Heart left ventricle (tissue), 16 donors: ENCODE measurements around the gene OR9Q1. TPM values are rescaled to one million over a fixed set of nuclear protein-coding genes. Genes with fewer than 3 reads are reported as not detected.

Experiments
- ATAC-seq, 4 donors: fragments of 200-7000 bp; cut with Tn5 transposase; one replicate each; pipeline ENCODE4 v1.9.1; 2020 to 2022; ENCODE audit warnings: moderate library complexity in 4 of 4, mild to moderate bottlenecking in 3 of 4, moderate number of reproducible peaks in 1 of 4
- DNase-seq, 5 donors: peaks; one replicate each; pipeline ENCODE4 v3.0.0-alpha.2; 2020
- H3K27ac ChIP-seq, 12 donors: fragments of 200-600 bp; sonication (generic) in 4 of 12; one replicate each; pipeline versions ENCODE4 v1.5.0 to v1.8.0; 2016 to 2022; ENCODE audit warnings: mild to moderate bottlenecking in 2 of 12
- H3K27me3 ChIP-seq, 9 donors: fragments of 200-600 bp; sonication (generic) in 2 of 9; one replicate each; pipeline versions ENCODE4 v1.5.1 to v1.8.0; 2016 to 2022; ENCODE audit warnings: mild to moderate bottlenecking in 3 of 9
- H3K36me3 ChIP-seq, 9 donors: fragments of 200-600 bp; sonication (generic) in 2 of 9; one replicate each; pipeline versions ENCODE4 v1.5.0 to v1.8.0; 2018 to 2022; ENCODE audit warnings: mild to moderate bottlenecking in 2 of 9
- H3K4me1 ChIP-seq, 12 donors: fragments of 200-600 bp; sonication (generic) in 4 of 12; one replicate each; pipeline versions ENCODE4 v1.5.0 to v1.8.0; 2016 to 2022; ENCODE audit warnings: mild to moderate bottlenecking in 3 of 12
- H3K4me3 ChIP-seq, 12 donors: fragments of 200-600 bp; sonication (generic) in 4 of 12; one replicate each; pipeline versions ENCODE4 v1.5.0 to v1.8.0; 2017 to 2022; ENCODE audit warnings: mild to moderate bottlenecking in 9 of 12, moderate library complexity in 4 of 12
- H3K9me3 ChIP-seq, 12 donors: fragments of 200-600 bp; sonication (generic) in 4 of 12; one replicate each; pipeline versions ENCODE4 v1.5.0 to v1.8.0; 2016 to 2022; ENCODE audit warnings: mild to moderate bottlenecking in 1 of 12
- CTCF ChIP-seq, 12 donors: fragments of 200-600 bp; sonication (generic) in 4 of 12; IDR thresholded peaks; one replicate each; pipeline versions ENCODE4 v1.5.0 to v1.8.0; 2018 to 2022; ENCODE audit warnings: antibody characterized with exemption in 12 of 12, mild to moderate bottlenecking in 5 of 12
- POLR2A ChIP-seq, 2 donors: fragments of 450-650 bp; IDR thresholded peaks; one replicate each; pipeline ENCODE4 v1.6.1; 2017; ENCODE audit warnings: antibody characterized with exemption in 2 of 2, mild to moderate bottlenecking in 2 of 2, moderate library complexity in 2 of 2
- WGBS, 4 donors: extraction: QIAGEN DNeasy Blood & Tissue Kit in 2 of 4; methylation state at CpG; one replicate each; pipeline versions ENCODE4 v1.1.5 to v1.1.7; 2013 to 2018; 5-methylcytosine and 5-hydroxymethylcytosine counted together
- intact Hi-C, 10 donors: fragments of 100-400 bp; cut with DNase I; formaldehyde crosslinking; loops; one replicate each; pipeline versions ENCODE4 v1.11.1 to v1.14.2; 2022
- polyA plus RNA-seq, 2 donors: library from polyadenylated mRNA; stranded (reverse); fragments of 200-250 nt; gene quantifications; one replicate each; pipeline ENCODE4 v1.2.3, GENCODE V29; 2013
- total RNA-seq, 9 donors: library from RNA; depleted of rRNA in 2 of 9; stranded (reverse); fragments of >200 nt in 2 of 9; fragmentation: NEBNext Ultra II Directional in 3 of 9; extraction: Animal tissue kit (Norgen Biotek cat#: 25700) in 3 of 9; gene quantifications; one replicate each; pipeline versions ENCODE4 v1.1.0 to v1.2.4, GENCODE V29; 2016 to 2023
- donor health status: ischemic (EF 13 %, LVEDD 7.1; RV severe dilation, severe dysfunction).
- donor health status: healthy with polysubstance abuse.
- donor health status: DM: no; HTN: yes; CAD: no.
- donor health status: DM: no; HTN: no; CAD: no.
- donor health status: ischemic (EF 25% LVEDD 6.9; RV normal size, moderate dysfunction).
- donor health status: ischemic (EF 25% LVEDD 5.7; RV mildly dilated, moderate dysfunction).
- donor health status: healthy.
- donor health status: DM: yes; HTN: yes; CAD: no.
- donor health status: ischemic (EF 35%, LVEDD 5.7; RV mildly dilated, moderate dysfunction).
- donor health status: nonischemic (EF 11% LVEDD 7.7; RV severe dilation, severe dysfunction).
- donor health status: DM: yes; HTN: yes; CAD: no.
- donor health status: PGD.
- donor health status: ischemic (EF 29% LVEDD 5.4; RV normal size, mild dysfunction).
- donor health status: nonischemic (EF 23%, LVEDD 6.1; RV moderate dilation, normal function).

Gene OR9Q1
- total and polyA plus RNA-seq, 11 donors: not detected

- 96 to 98% (median 97%) methylated on average over 3 of the region's 3 CpGs for WGBS, 4 donors
- Histone ChIP-seq H3K4me1 (peaks cover 0 to 10% (median 0%) of the 10 kb centered on the region in 12 donors), H3K27me3 (no peaks in the 10 kb centered on the region), H3K4me3 (no peak overlapping the region), H3K36me3 (no peaks in the 10 kb centered on the region), H3K9me3 (no peaks in the 10 kb centered on the region), H3K27ac (no peak overlapping the region)
- DNase-seq: no peak
- ATAC-seq: no peak
- intact Hi-C loops: no loop called here
- TF ChIP-seq CTCF (IDR thresholded peaks at IDR 0.05) (no peak), POLR2A (IDR thresholded peaks at IDR 0.05) (no peak)
Measured at GRCh38 chr11:57978686-57979531, 44.8 kb upstream of the OR9Q1 start.

- Histone ChIP-seq H3K27me3 (no peaks in the 10 kb centered on the region), H3K27ac (no peak overlapping the region), H3K36me3 (no peaks in the 10 kb centered on the region), H3K4me3 (no peak overlapping the region), H3K4me1 (peaks cover 0 to 10% (median 0%) of the 10 kb centered on the region in 12 donors), H3K9me3 (no peaks in the 10 kb centered on the region)
- WGBS, 4 donors: 90 to 100% (median 98%) methylated on average over 1 of the region's 1 CpG
- intact Hi-C loops: no loop called here
- ATAC-seq (no peak), DNase-seq (no peak)
- TF ChIP-seq POLR2A (IDR thresholded peaks at IDR 0.05): no peak
- TF ChIP-seq CTCF (IDR thresholded peaks at IDR 0.05): no peak
Measured at GRCh38 chr11:57979532-57980079, 44.1 kb upstream of the OR9Q1 start.

- no peak for ATAC-seq
- DNase-seq: no peak
- no peak overlapping the region for H3K27ac ChIP-seq
- intact Hi-C loops: no loop called here
- no peak for TF ChIP-seq CTCF (IDR thresholded peaks at IDR 0.05)
- no peak for TF ChIP-seq POLR2A (IDR thresholded peaks at IDR 0.05)
- WGBS, 4 donors: 86 to 94% (median 92%) methylated on average over 2 of the region's 2 CpGs
- H3K4me1 ChIP-seq: peaks cover 0 to 10% (median 0%) of the 10 kb centered on the region in 12 donors
- no peaks in the 10 kb centered on the region for H3K36me3 ChIP-seq
- H3K4me3 ChIP-seq: no peak overlapping the region
- no peaks in the 10 kb centered on the region for H3K27me3 ChIP-seq
- H3K9me3 ChIP-seq: no peaks in the 10 kb centered on the region
Measured at GRCh38 chr11:57980201-57980600, 43.5 kb upstream of the OR9Q1 start.

GRCh38 chr11:57981536-57981935, 42.1 kb upstream of the OR9Q1 start:
- H3K27ac ChIP-seq: no peak overlapping the region
- TF ChIP-seq POLR2A (IDR thresholded peaks at IDR 0.05): no peak
- TF ChIP-seq CTCF (IDR thresholded peaks at IDR 0.05): no peak
- ATAC-seq (no peak), DNase-seq (no peak)
- H3K27me3 ChIP-seq: no peaks in the 10 kb centered on the region
- intact Hi-C loops: no loop called here
- H3K36me3 ChIP-seq: no peaks in the 10 kb centered on the region
- 60 to 69% (median 66%) methylated on average over 3 of the region's 3 CpGs for WGBS, 4 donors
- peaks cover 0 to 10% (median 0%) of the 10 kb centered on the region in 12 donors for H3K4me1 ChIP-seq
- no peaks in the 10 kb centered on the region for H3K9me3 ChIP-seq
- H3K4me3 ChIP-seq: no peak overlapping the region
